ENCODE measurements around the gene KDM2B. TPM values are rescaled to one million over a fixed set of nuclear protein-coding genes. Genes with fewer than 3 reads are reported as not detected.
A peak's percentile ranks its signal among the peaks of the same experiment; 100 is the strongest.

Gene KDM2B
- total RNA-seq, 1 experiment from 2014 or later: 49.3 TPM

- DNase-seq (ENCODE audit: low spot score): no peak
- no peaks in the 10 kb centered on the region for H3K27me3 ChIP-seq (replicated peaks; ENCODE audit: insufficient read depth, low read depth, low read length, poor library complexity)
- intact Hi-C loops (cut with micrococcal nuclease; ENCODE audit: unreplicated experiment): no loop called here
- ChIA-PET CTCF (interaction anchor here (0.6 kb wide), 1 partner anchor 90 kb away, joined by 3 read pairs; no protein-coding TSS in a partner anchor), POLR2A (ENCODE audit: low non-redundant PET) (no interaction called here)
- H3K4me1 ChIP-seq (ENCODE audit: insufficient read depth, low read length, poor library complexity, severe bottlenecking): peaks cover 40% of the 10 kb centered on the region
- no TSS peak for BruUV-seq (replicated peaks)
- H3K27ac ChIP-seq (ENCODE audit: low read depth, low read length, poor library complexity, severe bottlenecking): peak overlapping the region; percentile 88
- H3K4me3 ChIP-seq (ENCODE audit: low read depth, low read length, poor library complexity, severe bottlenecking): peak overlapping the region; percentile 80
- H3K36me3 ChIP-seq (ENCODE audit: insufficient read depth, low read length, poor library complexity, severe bottlenecking): no peaks in the 10 kb centered on the region
- TF ChIP-seq EZH2 (IDR thresholded peaks at IDR 0.05; ENCODE audit: borderline replicate concordance, low read depth, low read length, poor library complexity, severe bottlenecking) (no peak), CTCF (conservative IDR thresholded peaks at IDR 0.05; ENCODE audit: low read depth, low read length) (no peak)
- no peaks in the 10 kb centered on the region for H3K9me3 ChIP-seq (ENCODE audit: low read depth, low read length, poor library complexity, severe bottlenecking)
These were observed 1.0 kb upstream of the KDM2B start for GRCh38 chr12:121581686-121582429.

GRCh38 chr12:121579981-121580868 lies 598 bp downstream of the KDM2B start:
- peaks cover 8% of the 10 kb centered on the region for H3K36me3 ChIP-seq (ENCODE audit: insufficient read depth, low read length, poor library complexity, severe bottlenecking)
- no peaks in the 10 kb centered on the region for H3K27me3 ChIP-seq (replicated peaks; ENCODE audit: insufficient read depth, low read depth, low read length, poor library complexity)
- H3K9me3 ChIP-seq (ENCODE audit: low read depth, low read length, poor library complexity, severe bottlenecking): no peaks in the 10 kb centered on the region
- ChIA-PET CTCF (interaction anchor here (0.7 kb wide), 1 partner anchor 232 kb away, joined by 6 read pairs; no protein-coding TSS in a partner anchor), POLR2A (ENCODE audit: low non-redundant PET) (interaction anchor here (0.5 to 0.7 kb wide), 3 partner anchors 41 to 1164 kb away, joined by 5 to 17 read pairs (median 6); no protein-coding TSS in a partner anchor)
- H3K27ac ChIP-seq (ENCODE audit: low read depth, low read length, poor library complexity, severe bottlenecking): peak overlapping the region; percentile 88
- intact Hi-C loops (cut with micrococcal nuclease; ENCODE audit: unreplicated experiment): no loop called here
- no TSS peak for BruUV-seq (replicated peaks)
- H3K4me1 ChIP-seq (ENCODE audit: insufficient read depth, low read length, poor library complexity, severe bottlenecking): peaks cover 45% of the 10 kb centered on the region
- peak; percentile 85 for DNase-seq (ENCODE audit: low spot score)
- TF ChIP-seq CTCF (conservative IDR thresholded peaks at IDR 0.05; ENCODE audit: low read depth, low read length): no peak
- no peak for TF ChIP-seq EZH2 (IDR thresholded peaks at IDR 0.05; ENCODE audit: borderline replicate concordance, low read depth, low read length, poor library complexity, severe bottlenecking)
- peak overlapping the region; percentile 80 for H3K4me3 ChIP-seq (ENCODE audit: low read depth, low read length, poor library complexity, severe bottlenecking)

GRCh38 chr12:121579190-121579791 lies 1.5 kb downstream of the KDM2B start:
- Histone ChIP-seq H3K9me3 (ENCODE audit: low read depth, low read length, poor library complexity, severe bottlenecking) (no peaks in the 10 kb centered on the region), H3K27me3 (replicated peaks; ENCODE audit: insufficient read depth, low read depth, low read length, poor library complexity) (no peaks in the 10 kb centered on the region), H3K4me3 (ENCODE audit: low read depth, low read length, poor library complexity, severe bottlenecking) (peak overlapping the region; percentile 80), H3K27ac (ENCODE audit: low read depth, low read length, poor library complexity, severe bottlenecking) (peak overlapping the region; percentile 88), H3K36me3 (ENCODE audit: insufficient read depth, low read length, poor library complexity, severe bottlenecking) (peaks cover 17% of the 10 kb centered on the region), H3K4me1 (ENCODE audit: insufficient read depth, low read length, poor library complexity, severe bottlenecking) (peaks cover 45% of the 10 kb centered on the region)
- TF ChIP-seq CTCF (conservative IDR thresholded peaks at IDR 0.05; ENCODE audit: low read depth, low read length) (no peak), EZH2 (IDR thresholded peaks at IDR 0.05; ENCODE audit: borderline replicate concordance, low read depth, low read length, poor library complexity, severe bottlenecking) (no peak)
- DNase-seq (ENCODE audit: low spot score): peak; percentile 55
- CTCF ChIA-PET: interaction anchor here (0.8 kb wide), 1 partner anchor 76 kb away, joined by 3 read pairs; no protein-coding TSS in a partner anchor
- BruUV-seq (replicated peaks): no TSS peak
- intact Hi-C loops (cut with micrococcal nuclease; ENCODE audit: unreplicated experiment): no loop called here
- POLR2A ChIA-PET (ENCODE audit: low non-redundant PET): interaction anchor here (0.6 to 0.7 kb wide), 3 partner anchors 47 to 1163 kb away, joined by 4 to 17 read pairs (median 5); no protein-coding TSS in a partner anchor
